ENCODE results near the gene FASN.

DNA sequence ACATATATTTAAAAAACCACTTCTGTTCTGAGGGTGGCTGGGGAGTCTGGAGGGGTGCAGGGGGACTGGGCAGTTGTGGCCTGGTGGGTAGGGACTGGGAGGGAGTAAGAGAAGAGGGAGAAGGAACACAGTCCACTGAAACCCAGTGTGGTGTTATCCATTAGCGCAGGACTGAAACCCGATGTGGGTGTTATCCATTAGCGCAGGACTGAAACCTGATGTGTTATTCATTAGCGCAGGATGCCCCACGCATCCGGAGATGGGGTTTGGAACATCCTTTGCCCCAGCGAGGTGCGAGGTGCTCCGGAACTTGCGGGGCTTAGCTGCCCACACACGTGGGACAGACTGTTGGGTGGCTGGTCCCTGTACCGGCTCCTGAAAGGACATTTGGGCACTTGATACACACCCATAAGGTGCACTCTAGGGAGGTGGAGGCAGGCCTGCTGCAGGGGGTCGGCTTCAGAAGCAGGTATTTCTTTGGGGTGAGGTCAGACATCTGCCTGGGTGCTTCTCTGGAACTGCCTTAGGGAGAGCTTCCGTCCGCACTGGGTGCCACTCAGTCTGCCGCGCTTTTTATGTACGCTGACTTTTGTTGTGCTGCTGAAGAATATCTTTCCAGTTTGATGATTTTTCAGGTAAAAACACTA is 20.3 kb upstream of the FASN start:
- no peak for TF ChIP-seq POLR2A (IDR thresholded peaks at IDR 0.05)
- TF ChIP-seq, protein P1, sequence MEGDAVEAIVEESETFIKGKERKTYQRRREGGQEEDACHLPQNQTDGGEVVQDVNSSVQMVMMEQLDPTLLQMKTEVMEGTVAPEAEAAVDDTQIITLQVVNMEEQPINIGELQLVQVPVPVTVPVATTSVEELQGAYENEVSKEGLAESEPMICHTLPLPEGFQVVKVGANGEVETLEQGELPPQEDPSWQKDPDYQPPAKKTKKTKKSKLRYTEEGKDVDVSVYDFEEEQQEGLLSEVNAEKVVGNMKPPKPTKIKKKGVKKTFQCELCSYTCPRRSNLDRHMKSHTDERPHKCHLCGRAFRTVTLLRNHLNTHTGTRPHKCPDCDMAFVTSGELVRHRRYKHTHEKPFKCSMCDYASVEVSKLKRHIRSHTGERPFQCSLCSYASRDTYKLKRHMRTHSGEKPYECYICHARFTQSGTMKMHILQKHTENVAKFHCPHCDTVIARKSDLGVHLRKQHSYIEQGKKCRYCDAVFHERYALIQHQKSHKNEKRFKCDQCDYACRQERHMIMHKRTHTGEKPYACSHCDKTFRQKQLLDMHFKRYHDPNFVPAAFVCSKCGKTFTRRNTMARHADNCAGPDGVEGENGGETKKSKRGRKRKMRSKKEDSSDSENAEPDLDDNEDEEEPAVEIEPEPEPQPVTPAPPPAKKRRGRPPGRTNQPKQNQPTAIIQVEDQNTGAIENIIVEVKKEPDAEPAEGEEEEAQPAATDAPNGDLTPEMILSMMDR (IDR thresholded peaks at IDR 0.05) = no peak
